ENCODE measurements around the gene TMEM59L.
"Not testable (repeated sequence)": the region's sequence is repeated elsewhere in the genome, so short reads cannot be mapped to it uniquely, and the experiment has no call there.

The TMEM59L gene

GRCh38 chr19:18592732-18593131, 19.9 kb upstream of the TMEM59L start:
- H3K27ac ChIP-seq = peak overlapping the region in 1 of 21 experiments; percentile 10
- H3K4me3 ChIP-seq = not testable (repeated sequence)

GRCh38 chr19:18593367-18594095, 19.1 kb upstream of the TMEM59L start:
- peak overlapping the region in 3 of 7 experiments; percentile 11 to 38 (median 29) for H3K4me3 ChIP-seq
- H3K27ac ChIP-seq = peak overlapping the region in 5 of 21 experiments; percentile 5 to 61 (median 23)

- H3K27ac ChIP-seq = peak overlapping the region in 6 of 21 experiments; percentile 3 to 61 (median 37)
- peak overlapping the region in 6 of 7 experiments; percentile 7 to 38 (median 16) for H3K4me3 ChIP-seq
Observed at GRCh38 chr19:18594096-18594823, 18.4 kb upstream of the TMEM59L start.

GRCh38 chr19:18594824-18595373, 17.8 kb upstream of the TMEM59L start:
- H3K4me3 ChIP-seq = peak overlapping the region in 4 of 7 experiments; percentile 11 to 38 (median 23)
- peak overlapping the region in 3 of 21 experiments; percentile 3 to 61 (median 58) for H3K27ac ChIP-seq

GRCh38 chr19:18595475-18595874, 17.2 kb upstream of the TMEM59L start:
- no peak overlapping the region for H3K27ac ChIP-seq

GRCh38 chr19:18596752-18597157, 15.9 kb upstream of the TMEM59L start:
- no peak overlapping the region for H3K27ac ChIP-seq

More at GRCh38 chr19:18595475-18595874, 17.2 kb upstream of the TMEM59L start:
- no peak overlapping the region for H3K4me3 ChIP-seq

GRCh38 chr19:18597809-18598660, 14.6 kb upstream of the TMEM59L start:
- no peak overlapping the region for H3K27ac ChIP-seq
- H3K4me3 ChIP-seq = no peak overlapping the region

More at GRCh38 chr19:18596752-18597157, 15.9 kb upstream of the TMEM59L start:
- no peak overlapping the region for H3K4me3 ChIP-seq

- no peak overlapping the region for H3K27ac ChIP-seq
- H3K4me3 ChIP-seq = no peak overlapping the region
Observed at GRCh38 chr19:18599485-18599884, 13.2 kb upstream of the TMEM59L start.

GRCh38 chr19:18600692-18601397, 11.8 kb upstream of the TMEM59L start:
- not testable (repeated sequence) for H3K27ac ChIP-seq, H3K4me3 ChIP-seq

GRCh38 chr19:18601875-18602274, 10.8 kb upstream of the TMEM59L start:
- no peak overlapping the region for H3K27ac ChIP-seq

GRCh38 chr19:18603255-18603957, 9.3 kb upstream of the TMEM59L start:
- Histone ChIP-seq H3K4me3 (no peak overlapping the region), H3K27ac (no peak overlapping the region)

More at GRCh38 chr19:18601875-18602274, 10.8 kb upstream of the TMEM59L start:
- no peak overlapping the region for H3K4me3 ChIP-seq

GRCh38 chr19:18603958-18604819, 8.5 kb upstream of the TMEM59L start:
- H3K27ac ChIP-seq = no peak overlapping the region
- H3K4me3 ChIP-seq = no peak overlapping the region

- no peak overlapping the region for H3K27ac ChIP-seq
- H3K4me3 ChIP-seq = no peak overlapping the region
Observed at GRCh38 chr19:18604820-18605159, 7.9 kb upstream of the TMEM59L start.

GRCh38 chr19:18605196-18605545, 7.5 kb upstream of the TMEM59L start:
- Histone ChIP-seq H3K4me3 (no peak overlapping the region), H3K27ac (no peak overlapping the region)

GRCh38 chr19:18605546-18606280, 7.0 kb upstream of the TMEM59L start:
- Histone ChIP-seq H3K4me3 (peak overlapping the region in 5 of 7 experiments; percentile 14 to 34 (median 22)), H3K27ac (peak overlapping the region in 1 of 21 experiments; percentile 63)

GRCh38 chr19:18606281-18607225, 6.1 kb upstream of the TMEM59L start, which contains the start of gene CRLF1:
Gene CRLF1, minus strand, starts transcription at chr19:18606799. Its CDS starts 143 bp downstream, at chr19:18606656.
- peak within 1 kb of the TSS in 5 of 7 experiments; percentile 14 to 34 (median 22) for H3K4me3 ChIP-seq

More at GRCh38 chr19:18606281-18607225, 6.1 kb upstream of the TMEM59L start, which contains the start of gene CRLF1:
- H3K27ac ChIP-seq = peak within 1 kb of the TSS in 2 of 21 experiments; percentile 8 to 63
